ENCODE measurements around the gene FAM187B.
"Not testable (repeated sequence)": the region's sequence is repeated elsewhere in the genome, so short reads cannot be mapped to it uniquely, and the experiment has no call there.

The FAM187B gene

GRCh38 chr19:35220973-35221590 lies 7.5 kb downstream of the FAM187B start:
- H3K9me3 ChIP-seq (ENCODE audit: control insufficient read depth, insufficient read depth, low read depth, low read length); H3K4me3 ChIP-seq (ENCODE audit: low read depth, low read length); POLR2A ChIA-PET; H3K4me1 ChIP-seq (ENCODE audit: control insufficient read depth, insufficient read depth, low read length); H3K27ac ChIP-seq (ENCODE audit: extremely low read depth, low read depth, low read length); H3K36me3 ChIP-seq (ENCODE audit: control insufficient read depth in 2 of 2, insufficient read depth in 1 of 2, low read length in 2 of 2): not testable (repeated sequence)
- TF ChIP-seq, protein P1, sequence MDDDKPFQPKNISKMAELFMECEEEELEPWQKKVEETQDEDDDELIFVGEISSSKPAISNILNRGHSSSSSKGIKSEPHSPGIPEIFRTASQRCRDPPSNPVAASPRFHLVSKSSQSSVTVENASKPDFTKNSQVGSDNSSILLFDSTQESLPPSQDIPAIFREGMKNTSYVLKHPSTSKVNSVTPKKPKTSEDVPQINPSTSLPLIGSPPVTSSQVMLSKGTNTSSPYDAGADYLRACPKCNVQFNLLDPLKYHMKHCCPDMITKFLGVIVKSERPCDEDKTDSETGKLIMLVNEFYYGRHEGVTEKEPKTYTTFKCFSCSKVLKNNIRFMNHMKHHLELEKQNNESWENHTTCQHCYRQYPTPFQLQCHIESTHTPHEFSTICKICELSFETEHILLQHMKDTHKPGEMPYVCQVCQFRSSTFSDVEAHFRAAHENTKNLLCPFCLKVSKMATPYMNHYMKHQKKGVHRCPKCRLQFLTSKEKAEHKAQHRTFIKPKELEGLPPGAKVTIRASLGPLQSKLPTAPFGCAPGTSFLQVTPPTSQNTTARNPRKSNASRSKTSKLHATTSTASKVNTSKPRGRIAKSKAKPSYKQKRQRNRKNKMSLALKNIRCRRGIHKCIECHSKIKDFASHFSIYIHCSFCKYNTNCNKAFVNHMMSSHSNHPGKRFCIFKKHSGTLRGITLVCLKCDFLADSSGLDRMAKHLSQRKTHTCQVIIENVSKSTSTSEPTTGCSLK (tag by site-specific recombination; IDR thresholded peaks at IDR 0.05), result 0 out of 2 replicates have a peak, but pooled peaks have one; percentile 19
- CTCF ChIA-PET, result interaction anchor here (0.5 to 1.5 kb wide), 6 partner anchors 22 to 308 kb away, joined by 3 to 5 read pairs (median 3); no protein-coding TSS in a partner anchor

GRCh38 chr19:35220315-35220921 lies 8.1 kb downstream of the FAM187B start:
- Histone ChIP-seq H3K27ac (ENCODE audit: extremely low read depth, low read depth, low read length) (no peak overlapping the region), H3K4me3 (ENCODE audit: low read depth, low read length) (no peak overlapping the region), H3K4me1 (ENCODE audit: control insufficient read depth, insufficient read depth, low read length) (no peaks in the 10 kb centered on the region), H3K9me3 (ENCODE audit: control insufficient read depth, insufficient read depth, low read depth, low read length) (peaks cover 5% of the 10 kb centered on the region), H3K36me3 (ENCODE audit: control insufficient read depth in 2 of 2, insufficient read depth in 1 of 2, low read length in 2 of 2) (no peaks in the 10 kb centered on the region)
- POLR2A ChIA-PET, result interaction anchor here (2.2 kb wide), 1 partner anchor 44 kb away, joined by 7 read pairs; no protein-coding TSS in a partner anchor
- CTCF ChIA-PET, result interaction anchor here (0.5 to 2.7 kb wide), 7 partner anchors 22 to 307 kb away, joined by 3 to 8 read pairs (median 3); no protein-coding TSS in a partner anchor
- TF ChIP-seq GLIS1 (tag by site-specific recombination; IDR thresholded peaks at IDR 0.05), result peak; percentile 26; the same call in 1 of the 2 replicates
- no peak for TF ChIP-seq ZFHX2 (tag by site-specific recombination; conservative IDR thresholded peaks at IDR 0.05)

DNA sequence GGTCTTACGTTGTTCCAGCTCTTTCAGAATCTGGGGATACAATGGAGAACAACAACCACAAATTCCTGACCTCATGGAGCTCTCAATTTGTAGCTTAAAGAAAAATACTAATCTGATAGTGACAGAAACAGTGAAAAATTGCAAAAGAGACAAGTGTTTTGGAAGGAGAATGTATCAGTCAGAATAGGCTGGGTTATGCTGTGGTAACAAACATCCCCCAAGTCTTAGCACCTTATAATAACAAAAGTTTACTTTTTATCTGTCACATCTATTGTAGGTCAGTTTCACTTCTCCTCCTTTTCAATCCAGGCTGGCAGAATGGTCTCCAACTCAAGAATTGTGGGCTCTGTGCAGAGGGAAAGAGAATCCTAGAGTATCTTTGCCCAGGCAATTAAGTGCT lies 9.5 kb downstream of the FAM187B start:
- ChIA-PET CTCF (interaction anchor here (0.7 to 2.7 kb wide), 4 partner anchors 38 to 91 kb away, joined by 3 to 8 read pairs (median 3); partner anchors contain the start of gene FXYD5), POLR2A (interaction anchor here (2.2 kb wide), 1 partner anchor 46 kb away, joined by 7 read pairs; no protein-coding TSS in a partner anchor)

DNA sequence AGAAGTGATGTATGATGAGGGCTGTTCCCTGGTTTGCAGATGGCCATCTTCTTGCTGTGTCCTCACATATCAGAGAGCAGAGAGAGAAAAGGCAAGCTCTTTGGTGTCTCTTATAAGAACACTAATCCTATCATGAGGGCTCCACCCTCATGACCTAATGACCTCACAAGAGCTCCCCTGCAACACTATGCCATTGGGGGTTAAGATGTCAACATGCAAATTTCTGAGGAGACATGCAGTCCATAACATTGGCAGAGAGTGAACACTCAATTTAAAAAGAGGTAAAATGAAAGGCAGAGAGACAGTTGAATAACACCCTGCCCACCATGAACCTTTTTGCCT lies 10.9 kb downstream of the FAM187B start:
- Histone ChIP-seq H3K4me1 (ENCODE audit: control insufficient read depth, insufficient read depth, low read length) (peaks cover 10% of the 10 kb centered on the region), H3K9me3 (ENCODE audit: control insufficient read depth, insufficient read depth, low read depth, low read length) (peaks cover 5% of the 10 kb centered on the region), H3K4me3 (ENCODE audit: low read depth, low read length) (no peak overlapping the region), H3K36me3 (ENCODE audit: control insufficient read depth in 2 of 2, insufficient read depth in 1 of 2, low read length in 2 of 2) (no peaks in the 10 kb centered on the region), H3K27ac (ENCODE audit: extremely low read depth, low read depth, low read length) (no peak overlapping the region)
- ChIA-PET POLR2A (no interaction called here), CTCF (interaction anchor here (0.8 to 2.7 kb wide), 3 partner anchors 76 to 150 kb away, joined by 3 to 8 read pairs (median 4); no protein-coding TSS in a partner anchor)
- no peak for TF ChIP-seq ZNF404 (tag by site-specific recombination; IDR thresholded peaks at IDR 0.05)
- TF ChIP-seq ZFP37 (tag by site-specific recombination; IDR thresholded peaks at IDR 0.05), result no peak
- TF ChIP-seq ZNF335 (tag by site-specific recombination; conservative IDR thresholded peaks at IDR 0.05), result no peak
- no peak for TF ChIP-seq KLF1 (tag by site-specific recombination; IDR thresholded peaks at IDR 0.05)
- no peak for TF ChIP-seq ZNF514 (tag by site-specific recombination; IDR thresholded peaks at IDR 0.05)
- TF ChIP-seq MYNN (tag by site-specific recombination; IDR thresholded peaks at IDR 0.05; ENCODE audit: borderline replicate concordance), result no peak
- TF ChIP-seq ZBTB17 (tag by site-specific recombination; IDR thresholded peaks at IDR 0.05), result no peak
- TF ChIP-seq ZNF184 (tag by site-specific recombination; IDR thresholded peaks at IDR 0.05), result no peak
- TF ChIP-seq ZNF354C (tag by site-specific recombination; IDR thresholded peaks at IDR 0.05; ENCODE audit: borderline replicate concordance, low read depth), result no peak

More for the DNA sequence above, 9.5 kb downstream of the FAM187B start:
- no peak overlapping the region for H3K4me3 ChIP-seq (ENCODE audit: low read depth, low read length)
- peaks cover 5% of the 10 kb centered on the region for H3K9me3 ChIP-seq (ENCODE audit: control insufficient read depth, insufficient read depth, low read depth, low read length)
- no peak overlapping the region for H3K27ac ChIP-seq (ENCODE audit: extremely low read depth, low read depth, low read length)
- no peak for TF ChIP-seq ZNF350 (tag by site-specific recombination; IDR thresholded peaks at IDR 0.05)
- peak; percentile 94 for TF ChIP-seq RBAK (tag by site-specific recombination; IDR thresholded peaks at IDR 0.05)
- no peak for TF ChIP-seq ZNF510 (tag by site-specific recombination; IDR thresholded peaks at IDR 0.05; ENCODE audit: insufficient replicate concordance)
- TF ChIP-seq HOXA7 (CRISPR knock-in tag; IDR thresholded peaks at IDR 0.05; ENCODE audit: borderline replicate concordance), result no peak
- no peak for TF ChIP-seq ZNF26 (tag by site-specific recombination; IDR thresholded peaks at IDR 0.05)
- TF ChIP-seq HOXD13 (CRISPR knock-in tag; IDR thresholded peaks at IDR 0.05; ENCODE audit: borderline replicate concordance), result no peak
- H3K36me3 ChIP-seq (ENCODE audit: control insufficient read depth in 2 of 2, insufficient read depth in 1 of 2, low read length in 2 of 2), result no peaks in the 10 kb centered on the region
- H3K4me1 ChIP-seq (ENCODE audit: control insufficient read depth, insufficient read depth, low read length), result peaks cover 5% of the 10 kb centered on the region
